SK-N-MC (cell line): ENCODE results near the gene SHB.

Experiments used
- DNase-seq: peaks from one replicate; pipeline ENCODE4 v3.0.0-alpha.2; 2011; ENCODE audit warnings: low read depth, low spot score
- H3K27ac ChIP-seq: fragments of 200-600 bp; sonication (generic); 2 replicates; pipeline ENCODE4 v1.5.1; 2016; ENCODE audit warnings: mixed run types
- H3K36me3 ChIP-seq: fragments of 200-600 bp; sonication (generic); 2 replicates; pipeline ENCODE4 v1.6.1; 2017; ENCODE audit warnings: antibody characterized with exemption, low read length, mixed read lengths; ENCODE audit not compliant: insufficient read depth
- H3K4me3 ChIP-seq: fragments of 200-600 bp; sonication (generic); 2 replicates; pipeline ENCODE4 v1.5.1; 2016
- H3K9ac ChIP-seq: fragments of 200-600 bp; sonication (generic); 2 replicates; pipeline ENCODE4 v1.8.0; 2017; ENCODE audit warnings: mixed run types, mixed read lengths; ENCODE audit not compliant: insufficient read length
- H3K9me3 ChIP-seq: fragments of 200-600 bp; sonication (generic); 2 replicates; pipeline ENCODE4 v1.6.1; 2017; ENCODE audit warnings: low read depth, mild to moderate bottlenecking, antibody characterized with exemption, low read length, moderate library complexity, mixed read lengths
- EZH2 ChIP-seq: fragments of 200-600 bp; sonication (generic); IDR thresholded peaks from one replicate; pipeline ENCODE4 v1.6.1; 2017; ENCODE audit warnings: antibody characterized with exemption
- FOXP2 ChIP-seq: optimal IDR thresholded peaks from 2 replicates; pipeline ENCODE3; 2011; ENCODE audit warnings: mild to moderate bottlenecking, moderate library complexity; ENCODE audit not compliant: insufficient read depth; ENCODE audit errors: extremely low read length, control extremely low read depth
- POLR2AphosphoS5 ChIP-seq: IDR thresholded peaks from 2 replicates; pipeline ENCODE4 v1.6.1; 2012; ENCODE audit warnings: mild to moderate bottlenecking, low read depth, low read length, borderline replicate concordance

The SHB gene

DNA sequence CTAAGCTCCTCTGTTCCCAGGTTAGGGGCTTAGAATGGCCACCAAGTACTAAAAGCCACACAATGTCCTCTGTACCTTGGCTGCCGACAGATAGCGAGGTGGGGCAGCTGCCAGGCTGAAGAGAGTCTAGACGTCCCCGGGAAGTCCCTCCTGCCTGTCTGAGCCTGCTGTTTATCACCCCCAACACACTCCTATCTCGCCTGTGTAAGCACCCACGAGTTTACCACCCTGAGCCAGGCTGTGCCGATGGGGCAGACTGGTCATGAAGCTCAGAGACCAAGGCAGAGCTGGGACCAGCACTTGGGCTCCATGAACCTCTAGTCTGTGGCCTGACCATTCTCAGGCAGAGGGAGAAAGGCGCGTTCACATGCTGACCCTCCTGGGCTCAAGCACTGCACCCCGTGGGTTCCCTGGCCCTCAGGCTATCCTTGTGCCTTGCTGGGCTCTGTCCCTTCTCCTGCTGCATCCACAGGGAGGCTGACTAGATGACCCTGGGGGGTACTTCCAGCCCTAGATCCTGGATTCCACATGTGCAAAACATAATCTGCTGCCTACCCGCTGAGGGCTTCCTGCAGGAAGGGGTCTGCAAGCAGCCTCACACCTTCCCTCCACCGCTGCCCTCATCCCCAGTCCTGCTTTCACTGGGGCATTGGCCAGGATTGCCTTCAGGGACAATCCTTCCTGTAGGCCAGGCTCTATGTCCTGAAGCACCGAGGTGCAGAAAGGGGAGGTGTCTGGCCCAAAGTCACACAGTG lies 146.5 kb downstream of the SHB start:
- DNase-seq: no peak
- no peak for TF ChIP-seq EZH2
- TF ChIP-seq POLR2AphosphoS5: no peak
- TF ChIP-seq FOXP2: no peak

DNA sequence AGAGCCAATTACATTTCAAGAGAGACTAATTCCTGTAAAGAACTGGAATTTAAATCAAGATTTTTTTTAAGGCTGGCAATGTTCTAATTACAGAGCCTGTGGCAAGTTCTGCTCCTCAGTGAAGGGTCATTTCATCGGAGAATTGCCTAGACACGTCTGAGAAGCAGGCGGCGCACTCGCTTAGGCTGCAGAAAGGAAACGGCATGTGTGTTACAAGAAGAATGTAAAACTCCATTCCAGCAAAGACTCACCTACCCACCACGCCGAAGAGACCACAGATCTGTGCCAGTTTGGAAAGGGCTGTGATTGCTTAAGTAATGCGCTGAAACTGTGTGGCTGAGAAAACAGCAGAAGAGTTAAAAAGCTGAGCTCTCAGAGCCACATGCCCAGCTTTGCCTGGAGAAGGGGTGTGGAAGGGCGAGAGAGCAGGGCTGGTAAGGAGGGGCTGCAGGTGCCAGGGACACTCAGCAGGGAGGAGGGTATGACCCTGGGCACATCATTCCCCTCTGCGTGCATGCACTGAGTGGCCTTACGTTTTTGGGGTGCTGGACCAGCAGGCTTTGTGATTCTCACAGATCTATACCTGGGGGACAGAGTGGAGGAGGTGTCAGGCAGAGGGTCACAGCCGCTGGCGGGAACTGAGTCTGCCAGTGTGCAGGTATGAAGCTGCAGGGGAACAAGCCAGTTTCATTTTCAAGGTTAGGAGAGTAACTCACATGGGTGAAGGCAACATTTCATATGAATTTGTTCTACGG lies 147.3 kb downstream of the SHB start:
- no peak for DNase-seq
- Histone ChIP-seq H3K9ac (no peak overlapping the region), H3K4me3 (no peak overlapping the region), H3K27ac (no peak overlapping the region), H3K9me3 (no peaks in the 10 kb centered on the region), H3K36me3 (peaks cover 14% of the 10 kb centered on the region; the same call in 1 of the 2 replicates)
- TF ChIP-seq FOXP2 (no peak), POLR2AphosphoS5 (no peak), EZH2 (no peak)

More for the DNA sequence above, 146.5 kb downstream of the SHB start:
- Histone ChIP-seq H3K36me3 (peaks cover 11% of the 10 kb centered on the region; the same call in 1 of the 2 replicates), H3K27ac (no peak overlapping the region), H3K4me3 (no peak overlapping the region), H3K9ac (no peak overlapping the region), H3K9me3 (no peaks in the 10 kb centered on the region)

- Histone ChIP-seq H3K27ac (no peak overlapping the region), H3K36me3 (peaks cover 14% of the 10 kb centered on the region; the same call in 1 of the 2 replicates), H3K9ac (no peak overlapping the region), H3K4me3 (no peak overlapping the region), H3K9me3 (no peaks in the 10 kb centered on the region)
- TF ChIP-seq POLR2AphosphoS5 (no peak), EZH2 (no peak), FOXP2 (no peak)
- no peak for DNase-seq
These were observed 147.9 kb downstream of the SHB start for GRCh38 chr9:37921168-37921510.

GRCh38 chr9:37920471-37921167 lies 148.4 kb downstream of the SHB start:
- no peak for DNase-seq
- Histone ChIP-seq H3K36me3 (peaks cover 14% of the 10 kb centered on the region; the same call in 1 of the 2 replicates), H3K9me3 (no peaks in the 10 kb centered on the region), H3K9ac (no peak overlapping the region), H3K4me3 (no peak overlapping the region), H3K27ac (no peak overlapping the region)
- TF ChIP-seq FOXP2 (no peak), EZH2 (no peak), POLR2AphosphoS5 (no peak)

DNA sequence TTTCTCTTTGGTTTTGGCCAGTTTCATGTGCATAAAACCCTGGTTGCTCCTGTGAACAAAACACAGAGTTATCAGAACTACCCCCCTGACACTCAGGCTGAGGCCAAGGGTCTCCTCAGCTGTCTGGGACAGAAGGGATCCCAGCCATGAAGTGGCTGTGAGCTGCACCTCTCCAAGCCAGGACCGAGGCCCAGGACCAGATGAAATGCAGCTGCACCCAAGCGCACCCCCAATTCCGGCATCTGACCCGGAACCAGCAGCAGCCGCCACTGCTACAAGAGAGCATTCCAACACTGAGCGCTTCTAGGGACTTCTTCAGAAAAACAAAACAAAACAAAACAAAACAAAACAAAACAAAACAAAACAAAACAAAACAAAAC lies 149.1 kb downstream of the SHB start:
- Histone ChIP-seq H3K27ac (no peak overlapping the region), H3K9ac (no peak overlapping the region), H3K4me3 (no peak overlapping the region), H3K36me3 (peaks cover 14% of the 10 kb centered on the region; the same call in 1 of the 2 replicates), H3K9me3 (no peaks in the 10 kb centered on the region)
- TF ChIP-seq FOXP2: no peak
- TF ChIP-seq POLR2AphosphoS5: no peak
- no peak for TF ChIP-seq EZH2
- no peak for DNase-seq

GRCh38 chr9:37919246-37919955 lies 149.6 kb downstream of the SHB start:
- H3K36me3 ChIP-seq: peaks cover 14% of the 10 kb centered on the region; the same call in 1 of the 2 replicates
- H3K9ac ChIP-seq: no peak overlapping the region
- DNase-seq: no peak
- no peaks in the 10 kb centered on the region for H3K9me3 ChIP-seq
- TF ChIP-seq POLR2AphosphoS5 (no peak), EZH2 (no peak), FOXP2 (no peak)
- no peak overlapping the region for H3K4me3 ChIP-seq
- no peak overlapping the region for H3K27ac ChIP-seq

DNA sequence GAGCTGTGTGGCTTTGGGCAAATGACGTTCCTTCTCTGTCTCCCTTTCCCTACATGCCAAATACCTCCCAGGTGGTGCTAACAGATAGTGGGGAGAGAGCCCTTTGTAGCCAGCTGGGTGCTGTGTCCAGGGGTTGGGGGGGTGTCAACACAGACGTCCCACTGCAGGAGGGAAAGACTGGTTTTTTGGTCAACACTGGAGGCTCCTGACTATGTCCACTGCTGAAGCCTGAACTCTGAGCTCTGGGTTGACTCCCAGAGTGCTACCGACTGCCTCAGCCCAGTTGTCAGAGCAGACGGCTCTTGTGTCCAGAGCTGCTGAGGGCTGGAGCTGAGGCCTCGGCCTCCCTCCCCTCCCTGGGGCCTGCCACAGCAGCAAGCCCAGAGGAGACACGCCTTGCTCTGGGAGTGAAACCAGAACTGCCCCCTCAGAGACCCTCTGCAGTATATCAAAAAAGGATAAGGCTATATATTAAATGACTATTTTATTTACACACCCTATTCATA lies 150.3 kb downstream of the SHB start:
- no peak for DNase-seq

More for the DNA sequence above, 150.3 kb downstream of the SHB start:
- no peaks in the 10 kb centered on the region for H3K9me3 ChIP-seq
- H3K4me3 ChIP-seq: no peak overlapping the region
- H3K36me3 ChIP-seq: peaks cover 14% of the 10 kb centered on the region; the same call in 1 of the 2 replicates
- TF ChIP-seq EZH2: no peak
- no peak overlapping the region for H3K27ac ChIP-seq
- no peak overlapping the region for H3K9ac ChIP-seq
